Gastrocnemius medialis (tissue), 4 donors: Measurements from ENCODE around the gene DNAJC25. TPM values are rescaled to one million over a fixed set of nuclear protein-coding genes. Genes with fewer than 3 reads are reported as not detected.

Experiments used
- ATAC-seq, 2 donors: fragments of 150-250 bp; one replicate each; pipeline ENCODE4 v1.9.1; 2016
- DNase-seq, 2 donors: peaks; one replicate each; pipeline ENCODE4 v3.0.0-alpha.2; 2019
- H3K27ac ChIP-seq, 4 donors: fragments of 200-600 bp; sonication (generic); 1 replicate in 1 of 4; 2 replicates in 3 of 4; pipeline ENCODE4 v1.5.1; 2016 to 2018; ENCODE audit warnings: mild to moderate bottlenecking in 2 of 4, moderate library complexity in 1 of 4
- H3K27me3 ChIP-seq, 3 donors: fragments of 200-600 bp; sonication (generic) in 2 of 3; 1 replicate in 1 of 3; 2 replicates in 2 of 3; pipeline versions ENCODE4 v1.5.1 to v1.6.0; 2016 to 2019; ENCODE audit warnings: mild to moderate bottlenecking in 1 of 3, moderate library complexity in 1 of 3
- H3K36me3 ChIP-seq, 2 donors: fragments of 200-600 bp; sonication (generic) in 1 of 2; one replicate each; pipeline ENCODE4 v1.5.1; 2017 to 2018
- H3K4me1 ChIP-seq, 2 donors: fragments of 200-600 bp; sonication (generic) in 1 of 2; one replicate each; pipeline ENCODE4 v1.5.1; 2016 to 2017; ENCODE audit warnings: mild to moderate bottlenecking in 2 of 2
- H3K4me3 ChIP-seq, 4 donors: fragments of 200-600 bp; sonication (generic) in 3 of 4; 1 replicate in 1 of 4; 2 replicates in 3 of 4; pipeline ENCODE4 v1.5.1; 2016 to 2019; ENCODE audit warnings: mild to moderate bottlenecking in 2 of 4
- H3K9me3 ChIP-seq, 3 donors: fragments of 200-600 bp; sonication (generic) in 2 of 3; 1 replicate in 1 of 3; 2 replicates in 2 of 3; pipeline ENCODE4 v1.5.1; 2016 to 2019
- POLR2A ChIP-seq, 2 donors: fragments of 450-650 bp; IDR thresholded peaks; one replicate each; pipeline ENCODE4 v1.6.1; 2017; ENCODE audit warnings: antibody characterized with exemption in 2 of 2, mild to moderate bottlenecking in 2 of 2, moderate library complexity in 2 of 2
- in situ Hi-C, 4 donors: fragments of 200-750 bp; cut with MboI; loops; one replicate each; pipeline versions ENCODE4 v1.15.0 to v1.8.0; 2017; ENCODE audit warnings: low sequenced_read_pairs in 4 of 4
- intact Hi-C: fragments of 100-400 bp; cut with DNase I; formaldehyde crosslinking; loops from one replicate; pipeline ENCODE4 v1.15.1; 2023; ENCODE audit warnings: low total_unique reads
- total RNA-seq, 4 donors: library from RNA; depleted of rRNA; stranded (reverse); fragments of >200 nt; gene quantifications; one replicate each; pipeline versions ENCODE4 v1.1.0 to v1.2.3, GENCODE V29; 2016
- TF ChIP-seq, protein P1 (sequence below), 5 experiments: fragments of 450-650 bp in 3 of 5; fragments of 200-600 bp in 2 of 5; sonication (generic) in 2 of 5; IDR thresholded peaks in 4 of 5; conservative IDR thresholded peaks in 1 of 5; 1 replicate in 4 of 5; 2 replicates in 1 of 5; pipeline ENCODE4 v1.5.1; 2016 to 2019; ENCODE audit warnings: antibody characterized with exemption in 5 of 5, mild to moderate bottlenecking in 3 of 5, moderate library complexity in 3 of 5

Gene DNAJC25
- total RNA-seq, 4 donors from 2014 or later, result 3.7 to 7.4 (median 4.9) TPM

GRCh38 chr9:111657051-111657450 is 25.9 kb downstream of the DNAJC25 start:
- H3K4me3 ChIP-seq, result no peak overlapping the region
- no peaks in the 10 kb centered on the region for H3K27me3 ChIP-seq
- H3K4me1 ChIP-seq, result peaks cover 0 to 1% of the 10 kb centered on the region in 2 donors
- ATAC-seq, result no peak
- H3K9me3 ChIP-seq, result no peaks in the 10 kb centered on the region
- intact Hi-C loops (no loop called here), in situ Hi-C loops (no loop called here)
- H3K36me3 ChIP-seq, result peaks cover 0 to 15% of the 10 kb centered on the region in 2 donors
- H3K27ac ChIP-seq, result no peak overlapping the region
- no peak for DNase-seq
- TF ChIP-seq POLR2A (IDR thresholded peaks at IDR 0.05), result no peak
- TF ChIP-seq, protein P1, sequence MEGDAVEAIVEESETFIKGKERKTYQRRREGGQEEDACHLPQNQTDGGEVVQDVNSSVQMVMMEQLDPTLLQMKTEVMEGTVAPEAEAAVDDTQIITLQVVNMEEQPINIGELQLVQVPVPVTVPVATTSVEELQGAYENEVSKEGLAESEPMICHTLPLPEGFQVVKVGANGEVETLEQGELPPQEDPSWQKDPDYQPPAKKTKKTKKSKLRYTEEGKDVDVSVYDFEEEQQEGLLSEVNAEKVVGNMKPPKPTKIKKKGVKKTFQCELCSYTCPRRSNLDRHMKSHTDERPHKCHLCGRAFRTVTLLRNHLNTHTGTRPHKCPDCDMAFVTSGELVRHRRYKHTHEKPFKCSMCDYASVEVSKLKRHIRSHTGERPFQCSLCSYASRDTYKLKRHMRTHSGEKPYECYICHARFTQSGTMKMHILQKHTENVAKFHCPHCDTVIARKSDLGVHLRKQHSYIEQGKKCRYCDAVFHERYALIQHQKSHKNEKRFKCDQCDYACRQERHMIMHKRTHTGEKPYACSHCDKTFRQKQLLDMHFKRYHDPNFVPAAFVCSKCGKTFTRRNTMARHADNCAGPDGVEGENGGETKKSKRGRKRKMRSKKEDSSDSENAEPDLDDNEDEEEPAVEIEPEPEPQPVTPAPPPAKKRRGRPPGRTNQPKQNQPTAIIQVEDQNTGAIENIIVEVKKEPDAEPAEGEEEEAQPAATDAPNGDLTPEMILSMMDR (IDR thresholded peaks at IDR 0.05 in 4 of 5, conservative IDR thresholded peaks at IDR 0.05 in 1 of 5), result no peak

GRCh38 chr9:111658943-111659342 is 27.8 kb downstream of the DNAJC25 start:
- no peak for ATAC-seq
- DNase-seq, result no peak
- Histone ChIP-seq H3K27me3 (no peaks in the 10 kb centered on the region), H3K4me3 (no peak overlapping the region), H3K9me3 (no peaks in the 10 kb centered on the region), H3K4me1 (peaks cover 11 to 12% of the 10 kb centered on the region in 2 donors), H3K36me3 (peaks cover 0 to 1% of the 10 kb centered on the region in 2 donors), H3K27ac (no peak overlapping the region)
- TF ChIP-seq, protein P1 (IDR thresholded peaks at IDR 0.05 in 4 of 5, conservative IDR thresholded peaks at IDR 0.05 in 1 of 5), result no peak
- TF ChIP-seq POLR2A (IDR thresholded peaks at IDR 0.05), result no peak
- intact Hi-C loops (no loop called here), in situ Hi-C loops (no loop called here)

- intact Hi-C loops, result no loop called here
- no peak overlapping the region for H3K4me3 ChIP-seq
- no peak for DNase-seq
- in situ Hi-C loops, result no loop called here
- no peaks in the 10 kb centered on the region for H3K36me3 ChIP-seq
- no peaks in the 10 kb centered on the region for H3K9me3 ChIP-seq
- H3K4me1 ChIP-seq, result peaks cover 11 to 12% of the 10 kb centered on the region in 2 donors
- no peak for TF ChIP-seq POLR2A (IDR thresholded peaks at IDR 0.05)
- TF ChIP-seq, protein P1 (IDR thresholded peaks at IDR 0.05 in 4 of 5, conservative IDR thresholded peaks at IDR 0.05 in 1 of 5), result no peak
- no peak overlapping the region for H3K27ac ChIP-seq
- H3K27me3 ChIP-seq, result no peaks in the 10 kb centered on the region
- ATAC-seq, result no peak
Observed at GRCh38 chr9:111659691-111660090, 28.6 kb downstream of the DNAJC25 start.

DNA sequence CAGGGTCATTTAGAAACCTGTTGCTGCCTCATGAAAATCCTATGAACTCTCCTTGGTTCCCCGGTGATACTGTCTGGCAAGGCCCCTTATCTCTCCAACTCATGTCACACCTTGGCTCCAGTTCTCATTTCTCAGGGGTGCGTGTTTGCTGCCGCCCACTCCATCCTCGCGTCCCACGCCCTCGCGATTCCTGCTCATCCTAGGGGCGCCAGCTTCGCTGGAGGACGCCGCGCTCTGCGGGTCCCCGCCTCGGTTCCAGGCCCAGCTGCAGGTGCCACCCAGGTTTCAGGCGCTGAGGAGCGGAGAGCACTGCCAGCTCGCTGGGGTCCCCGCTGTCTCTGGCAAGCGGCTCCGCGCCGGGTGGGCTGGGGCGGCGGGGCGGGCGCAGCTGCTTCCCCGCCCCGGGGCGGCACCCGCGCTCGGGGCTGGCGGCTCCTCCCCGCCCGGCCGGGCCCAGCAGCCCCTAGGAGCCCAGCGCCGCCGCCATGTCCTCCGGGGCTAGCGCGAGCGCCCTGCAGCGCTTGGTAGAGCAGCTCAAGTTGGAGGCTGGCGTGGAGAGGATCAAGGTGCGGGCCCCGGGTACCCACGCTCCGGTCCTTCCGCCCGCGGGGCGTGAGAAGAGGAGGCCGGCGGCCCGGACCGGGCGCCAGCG is 30.1 kb downstream of the DNAJC25 start, which contains the start of gene GNG10:
Gene GNG10, plus strand, starts transcription at position 456 of the 652 bp plus-strand sequence. Its CDS starts 30 bp downstream, at position 486.
- H3K4me3 ChIP-seq, result peak within 1 kb of the TSS; percentile 64 to 87 (median 73)
- in situ Hi-C loops, result no loop called here
- DNase-seq (peak in 1 of 2 donors; percentile 13), ATAC-seq (peak; percentile 81)
- H3K36me3 ChIP-seq, result no peaks in the 10 kb centered on the region
- H3K4me1 ChIP-seq, result peaks cover 11 to 12% of the 10 kb centered on the region in 2 donors
- TF ChIP-seq POLR2A (IDR thresholded peaks at IDR 0.05), result peak in 1 of 2 donors; percentile 24
- TF ChIP-seq, protein P1 (IDR thresholded peaks at IDR 0.05 in 4 of 5, conservative IDR thresholded peaks at IDR 0.05 in 1 of 5), result no peak
- H3K9me3 ChIP-seq, result no peaks in the 10 kb centered on the region
- peak within 1 kb of the TSS; percentile 20 to 67 (median 59) for H3K27ac ChIP-seq
- intact Hi-C loops, result loop anchor here (1.0 kb wide), 1 partner anchor 30 kb away; the partner anchor contains the start of gene DNAJC25
- H3K27me3 ChIP-seq, result no peaks in the 10 kb centered on the region
